Hematopoietic multipotent progenitor cell treated with erythropoietin and hydrocortisone succinate and interleukin-3 and kit ligand, for 6 days (in vitro differentiated cells): ENCODE measurements around the gene TAF3.

Source experiments
- DNase-seq: peaks from one replicate; pipeline ENCODE4 v3.0.0-alpha.2; 2015

The TAF3 gene

GRCh38 chr10:8036506-8037198 lies 218.3 kb downstream of the TAF3 start:
- no peak for DNase-seq

- no peak for DNase-seq
Measured at GRCh38 chr10:8037199-8037801, 219.0 kb downstream of the TAF3 start.

- no peak for DNase-seq
Measured at GRCh38 chr10:8037941-8038894, 219.9 kb downstream of the TAF3 start.

DNA sequence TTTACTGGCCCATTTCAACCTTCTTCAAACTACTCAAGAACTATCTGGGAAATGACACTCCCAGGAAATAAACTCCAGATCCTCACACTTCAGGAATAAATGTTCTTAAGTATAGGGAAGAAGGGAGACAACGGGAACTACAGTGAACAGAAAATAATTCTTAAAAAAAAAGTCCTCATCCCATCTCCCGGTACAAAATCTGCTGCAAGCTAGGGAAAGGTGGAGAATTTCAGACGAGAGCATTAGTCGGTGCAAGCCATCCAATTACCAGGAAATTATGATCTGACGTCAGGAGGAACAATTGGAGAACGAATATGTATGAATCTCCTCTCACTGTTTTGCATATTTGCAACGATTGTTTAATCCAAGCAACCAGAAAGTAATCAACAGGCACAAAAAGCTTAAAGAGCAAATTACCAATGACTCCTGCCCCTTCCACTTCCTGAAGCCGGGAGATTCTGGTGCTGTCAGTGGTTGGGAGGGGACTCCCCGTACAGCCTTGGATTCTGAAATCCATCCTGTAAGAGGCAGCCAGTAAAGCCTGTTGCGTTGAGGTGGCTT lies 221.1 kb downstream of the TAF3 start:
- no peak for DNase-seq

- no peak for DNase-seq
Measured at GRCh38 chr10:8040651-8041050, 222.3 kb downstream of the TAF3 start.

- DNase-seq = no peak
Measured at GRCh38 chr10:8041284-8041991, 223.1 kb downstream of the TAF3 start.

DNA sequence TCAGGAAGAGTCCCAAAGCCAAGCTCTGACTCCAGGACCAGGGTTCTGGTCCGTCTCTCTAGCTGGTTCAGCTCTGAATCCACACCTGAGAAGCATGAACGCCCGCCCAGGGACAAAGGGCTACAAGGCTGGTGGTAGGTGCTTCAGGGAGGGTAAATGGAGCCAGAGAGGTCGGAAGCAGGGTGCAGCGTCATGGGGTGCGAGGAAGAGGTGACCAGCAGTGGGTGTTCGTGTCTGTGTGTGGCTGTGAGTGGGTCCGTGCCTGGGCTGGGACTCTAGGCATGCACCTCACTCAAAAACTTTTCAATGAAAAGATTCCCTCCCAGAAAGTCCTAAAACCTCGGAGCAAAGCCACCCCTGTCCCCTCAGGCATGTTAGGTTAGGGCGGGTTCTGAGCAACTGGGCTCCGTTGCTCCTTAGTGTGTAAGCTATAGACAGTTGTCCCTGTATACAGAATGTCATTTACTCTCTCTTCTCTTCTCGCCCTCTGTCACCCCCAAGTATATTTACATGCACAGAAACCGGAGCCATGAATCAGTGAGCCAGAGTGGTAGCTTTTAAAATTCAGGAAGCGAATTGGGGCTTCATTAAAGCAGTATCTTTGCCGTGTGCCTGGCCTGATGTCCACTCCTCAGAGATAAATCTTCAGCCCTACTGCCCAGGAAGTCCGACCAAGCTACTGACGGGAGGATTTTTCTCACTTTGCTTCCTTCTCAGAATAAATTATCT lies 223.9 kb downstream of the TAF3 start:
- no peak for DNase-seq

DNA sequence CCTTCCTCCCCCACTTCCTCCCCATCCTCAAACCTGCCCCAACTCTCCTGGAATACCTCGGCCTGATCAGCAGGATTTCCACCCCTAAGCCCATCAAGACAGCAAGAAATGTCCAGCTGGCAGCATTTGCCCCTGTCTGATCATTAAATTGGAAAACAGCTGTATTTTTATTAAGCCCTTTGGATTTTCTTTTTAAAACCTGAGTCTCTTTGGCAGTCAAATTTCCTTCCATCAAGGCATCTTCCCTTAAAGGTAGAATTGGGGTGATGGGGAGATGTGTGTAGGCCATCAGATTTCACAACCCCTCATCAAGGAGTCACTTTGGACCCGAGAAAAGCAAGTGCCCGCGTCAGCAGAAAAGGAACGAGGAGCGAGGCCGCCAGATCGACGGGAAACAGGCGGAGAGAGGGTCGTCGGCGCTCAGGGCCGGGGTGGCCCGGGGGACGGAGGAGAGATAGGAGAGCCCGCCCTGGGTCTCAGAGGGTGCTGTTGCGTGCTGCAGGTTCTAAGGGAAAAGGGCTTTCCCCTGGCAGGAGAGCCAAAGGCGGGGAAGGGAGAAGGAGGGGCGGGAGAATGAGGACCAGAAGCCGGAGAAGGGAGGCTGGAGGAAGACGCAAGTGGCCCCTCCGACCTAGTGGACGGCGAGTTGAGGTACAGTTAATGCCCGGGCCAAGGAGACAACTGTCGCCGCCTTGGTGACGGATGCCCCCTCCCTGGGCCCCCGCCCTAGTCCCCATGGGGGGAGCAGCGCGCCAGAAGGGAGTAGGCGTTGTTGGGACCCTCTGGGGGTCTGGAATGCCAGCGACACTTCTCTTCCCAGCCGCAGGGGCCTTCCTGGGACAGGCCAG lies 224.6 kb downstream of the TAF3 start:
- no peak for DNase-seq

GRCh38 chr10:8043569-8044306 lies 225.4 kb downstream of the TAF3 start:
- DNase-seq = peak; percentile 52

GRCh38 chr10:8044331-8044907 lies 226.1 kb downstream of the TAF3 start:
- no peak for DNase-seq

- no peak for DNase-seq
Measured at GRCh38 chr10:8044908-8045725, 226.8 kb downstream of the TAF3 start.

DNA sequence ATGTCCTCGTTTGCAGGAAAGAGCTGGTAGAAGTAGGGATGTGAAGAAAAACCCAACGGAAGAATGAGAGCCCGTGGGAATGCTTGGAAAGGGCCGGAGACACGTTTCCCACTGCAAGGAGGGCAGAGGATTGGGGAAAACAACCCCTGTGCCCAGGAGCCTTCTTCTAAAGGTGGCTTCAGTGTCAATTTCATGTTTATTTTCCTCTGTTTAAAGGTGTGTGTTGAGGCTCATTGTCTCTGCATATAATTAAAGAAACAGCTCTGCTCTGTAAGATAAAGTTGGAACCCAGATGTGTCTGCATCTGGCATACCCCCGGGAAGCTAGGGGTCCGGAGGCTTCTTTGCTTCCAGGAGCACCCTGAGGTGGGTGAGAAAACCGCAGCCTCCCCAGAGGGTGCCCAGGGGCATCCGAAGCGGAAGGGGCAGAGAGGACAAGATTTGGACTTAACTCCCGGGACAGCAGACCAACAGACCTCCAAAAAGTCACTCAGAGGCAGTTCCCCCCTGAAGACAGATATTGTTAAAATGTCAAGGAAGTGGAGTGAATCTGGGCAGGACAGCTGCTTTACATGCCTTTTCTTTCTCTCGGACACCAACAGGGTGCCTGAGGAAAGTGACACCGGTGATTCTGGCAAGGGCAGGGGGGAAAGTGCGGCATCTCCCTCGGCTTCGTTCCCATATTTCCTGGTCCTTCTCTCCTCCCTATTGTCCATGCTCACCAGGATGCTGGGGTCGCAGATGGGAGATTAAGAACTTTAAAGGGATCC lies 227.6 kb downstream of the TAF3 start:
- DNase-seq = no peak

DNA sequence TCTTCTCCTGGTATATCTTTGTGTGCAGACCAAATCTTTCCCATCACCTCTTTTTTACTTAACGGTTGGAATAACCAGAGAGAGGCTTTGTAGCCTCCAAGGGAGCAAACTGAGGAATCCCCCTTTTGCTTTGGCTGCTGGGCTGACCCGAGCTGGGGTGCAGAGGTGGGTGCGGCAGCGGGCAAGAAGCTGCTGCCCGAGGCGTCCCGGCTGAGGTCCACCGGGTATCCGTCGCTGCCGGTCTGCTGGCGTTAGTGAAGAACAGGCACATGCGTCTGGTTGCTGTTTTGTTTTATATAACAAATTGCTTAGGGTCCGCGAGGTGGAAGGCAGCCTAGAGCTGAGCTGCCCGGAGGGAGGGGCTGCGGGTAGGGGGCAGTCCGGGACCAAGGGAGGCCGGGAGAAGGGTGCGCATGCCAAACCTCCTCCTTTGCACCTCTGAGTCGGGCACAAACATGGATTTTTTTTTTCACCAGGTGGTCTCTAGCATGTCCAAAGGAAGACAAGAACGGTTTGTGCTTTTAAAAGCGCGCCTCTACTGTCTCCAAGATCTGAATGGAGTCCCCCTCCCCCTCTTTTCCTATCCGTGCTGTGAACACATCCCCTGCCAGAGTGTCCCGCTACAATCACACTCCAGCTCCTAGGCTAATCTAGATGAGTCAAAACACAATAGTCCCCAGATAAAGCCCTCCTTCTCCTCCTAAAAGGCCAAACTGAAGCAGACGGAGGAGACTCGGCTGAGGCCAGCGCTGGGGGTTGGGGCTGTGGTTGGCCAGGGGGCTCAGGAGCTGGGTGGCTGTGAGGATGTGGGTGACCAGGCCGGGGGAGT lies 229.4 kb downstream of the TAF3 start:
- no peak for DNase-seq

GRCh38 chr10:8048281-8049008 lies 230.1 kb downstream of the TAF3 start:
- DNase-seq = no peak

DNA sequence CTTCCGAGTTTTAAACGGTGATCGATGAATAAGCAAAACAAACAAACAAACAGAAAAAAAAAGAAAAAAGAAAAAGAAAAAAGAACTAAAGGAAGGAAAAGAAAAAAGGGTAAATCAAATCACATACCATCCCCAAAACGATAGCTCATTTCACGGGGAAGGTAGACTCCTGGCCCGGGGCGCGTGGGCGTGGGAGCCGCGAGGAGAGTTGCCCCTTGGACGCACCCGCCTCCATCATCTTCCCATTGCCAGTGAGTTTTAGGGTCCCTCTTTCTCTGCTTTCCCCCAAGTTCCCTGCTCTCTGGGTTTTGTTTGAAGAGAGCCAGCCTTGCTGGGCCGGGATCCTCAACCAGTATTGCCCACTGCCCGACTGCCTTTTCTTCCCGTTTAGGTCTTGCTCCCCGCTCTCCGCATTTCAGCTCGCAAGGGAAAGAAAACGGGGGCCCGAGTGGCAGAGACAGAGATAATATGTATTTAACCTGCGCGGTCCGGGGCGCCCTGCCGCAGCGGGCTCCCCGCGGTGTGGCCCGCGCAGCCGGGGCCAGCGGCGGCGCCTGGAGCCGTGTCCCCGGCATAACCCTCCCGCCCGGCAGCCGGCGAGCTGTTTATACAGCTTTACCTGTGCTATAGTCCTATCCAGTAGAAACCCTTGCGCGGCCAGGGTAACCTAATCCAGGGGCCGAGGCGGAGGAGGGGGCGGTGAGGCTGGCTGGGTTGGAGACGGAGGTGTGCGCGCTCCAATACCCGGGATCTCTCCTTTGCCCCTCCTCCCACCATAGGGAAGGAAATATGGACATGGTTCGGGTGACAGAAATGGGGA lies 230.9 kb downstream of the TAF3 start:
- DNase-seq = no peak
